OCI-LY1 (cell line): ENCODE measurements around the gene CROCC.

Experiments used
- H2AFZ ChIP-seq: fragments of 200-600 bp; sonication (generic), shearing (Covaris generic); 2 replicates; pipeline ENCODE4 v1.6.0; 2014; ENCODE audit warnings: antibody characterized with exemption, mild to moderate bottlenecking, low read length
- H3F3A ChIP-seq: fragments of 200-600 bp; sonication (generic), shearing (Covaris generic); 2 replicates; pipeline ENCODE4 v1.6.0; 2014; ENCODE audit warnings: mild to moderate bottlenecking, antibody characterized with exemption, low read length, moderate library complexity; ENCODE audit not compliant: insufficient read depth
- H3K27ac ChIP-seq: fragments of 200-600 bp; sonication (generic); 2 replicates; pipeline ENCODE4 v1.5.1; 2014; ENCODE audit warnings: low read length, mixed run types, mild to moderate bottlenecking, low read depth; ENCODE audit not compliant: poor library complexity, severe bottlenecking
- H3K27me3 ChIP-seq: fragments of 200-600 bp; sonication (generic); 2 replicates; pipeline ENCODE4 v1.6.0; 2014; ENCODE audit warnings: antibody characterized with exemption, mild to moderate bottlenecking, low read length, moderate library complexity; ENCODE audit not compliant: insufficient read depth
- H3K36me3 ChIP-seq: fragments of 200-600 bp; sonication (generic); 2 replicates; pipeline ENCODE4 v1.6.1; 2014; ENCODE audit warnings: mild to moderate bottlenecking, antibody characterized with exemption, low read length, moderate library complexity, mixed read lengths; ENCODE audit not compliant: insufficient read depth
- H3K4me1 ChIP-seq: fragments of 200-600 bp; sonication (generic); 2 replicates; pipeline ENCODE4 v1.5.1; 2014; ENCODE audit warnings: mild to moderate bottlenecking, low read length, moderate library complexity; ENCODE audit not compliant: insufficient read depth, severe bottlenecking
- H3K4me2 ChIP-seq: fragments of 200-600 bp; sonication (generic), shearing (Covaris generic); 2 replicates; pipeline ENCODE4 v1.6.1; 2014; ENCODE audit warnings: low read length
- H3K4me3 ChIP-seq: fragments of 200-600 bp; sonication (generic); 2 replicates; pipeline ENCODE4 v1.5.1; 2014; ENCODE audit warnings: low read length, low read depth, mild to moderate bottlenecking, mixed read lengths; ENCODE audit not compliant: poor library complexity, severe bottlenecking
- H3K79me2 ChIP-seq: fragments of 200-600 bp; shearing (Covaris generic); 2 replicates; pipeline ENCODE4 v1.6.1; 2016; ENCODE audit warnings: mixed run types, low read length, mixed read lengths; ENCODE audit not compliant: insufficient read depth
- H3K9ac ChIP-seq: fragments of 200-600 bp; sonication (generic), shearing (Covaris generic); 2 replicates; pipeline ENCODE4 v1.6.1; 2014; ENCODE audit warnings: mild to moderate bottlenecking, low read length, mixed read lengths
- H3K9me2 ChIP-seq: fragments of 200-600 bp; sonication (generic), shearing (Covaris generic); 2 replicates; pipeline ENCODE4 v1.6.1; 2014; ENCODE audit warnings: low read depth, mild to moderate bottlenecking, low read length, mixed read lengths
- H3K9me3 ChIP-seq: fragments of 200-600 bp; shearing (Covaris generic); 2 replicates; pipeline ENCODE4 v1.6.1; 2014; ENCODE audit warnings: low read length, mixed read lengths
- H4K20me1 ChIP-seq: fragments of 200-600 bp; sonication (generic), shearing (Covaris generic); 2 replicates; pipeline ENCODE4 v1.6.0; 2016; ENCODE audit warnings: mild to moderate bottlenecking, low read length; ENCODE audit not compliant: insufficient read depth
- EZH2 ChIP-seq: fragments of 200-600 bp; sonication (generic), shearing (Covaris generic); IDR thresholded peaks from 2 replicates; pipeline ENCODE4 v1.8.0; 2017; ENCODE audit warnings: borderline replicate concordance, mixed run types, mild to moderate bottlenecking, antibody characterized with exemption, low read length, moderate library complexity, mixed read lengths
- TF ChIP-seq, protein P1 (sequence below): fragments of 200-600 bp; sonication (generic), shearing (Covaris generic); IDR thresholded peaks from 2 replicates; pipeline ENCODE4 v1.5.1; 2017; ENCODE audit warnings: mild to moderate bottlenecking, antibody characterized with exemption, low read length, moderate library complexity, mixed read lengths

The CROCC gene

DNA sequence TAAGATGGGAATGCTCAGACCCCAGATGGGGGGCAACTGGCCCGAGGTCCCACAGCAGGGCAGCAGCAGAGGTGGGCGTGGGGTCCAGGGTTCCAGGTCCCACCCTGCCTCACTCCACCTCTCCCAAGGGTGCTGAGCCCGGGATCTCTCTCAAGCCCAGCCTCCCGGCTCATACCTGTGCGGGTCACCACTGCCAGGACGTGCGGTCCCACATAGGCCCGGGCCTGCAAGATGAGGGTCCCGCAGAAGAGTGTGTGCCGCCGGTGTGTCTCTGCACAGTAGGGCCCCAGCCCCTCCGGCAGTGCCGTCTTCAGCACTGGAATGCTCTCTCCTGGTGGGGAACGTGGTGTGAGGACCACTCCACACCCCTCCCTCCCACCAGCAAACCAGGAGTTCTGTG is 75.1 kb downstream of the CROCC start:
- Histone ChIP-seq H4K20me1 (no peaks in the 10 kb centered on the region), H2AFZ (no peak overlapping the region), H3K9me2 (no peaks in the 10 kb centered on the region), H3K79me2 (no peaks in the 10 kb centered on the region), H3K9ac (no peak overlapping the region), H3K4me1 (no peaks in the 10 kb centered on the region), H3K36me3 (peaks cover 5% of the 10 kb centered on the region; the same call in 1 of the 2 replicates), H3K9me3 (no peaks in the 10 kb centered on the region), H3K27me3 (no peaks in the 10 kb centered on the region), H3F3A (no peaks in the 10 kb centered on the region), H3K4me2 (no peak overlapping the region), H3K27ac (no peak overlapping the region), H3K4me3 (no peak overlapping the region)
- TF ChIP-seq, protein P1, sequence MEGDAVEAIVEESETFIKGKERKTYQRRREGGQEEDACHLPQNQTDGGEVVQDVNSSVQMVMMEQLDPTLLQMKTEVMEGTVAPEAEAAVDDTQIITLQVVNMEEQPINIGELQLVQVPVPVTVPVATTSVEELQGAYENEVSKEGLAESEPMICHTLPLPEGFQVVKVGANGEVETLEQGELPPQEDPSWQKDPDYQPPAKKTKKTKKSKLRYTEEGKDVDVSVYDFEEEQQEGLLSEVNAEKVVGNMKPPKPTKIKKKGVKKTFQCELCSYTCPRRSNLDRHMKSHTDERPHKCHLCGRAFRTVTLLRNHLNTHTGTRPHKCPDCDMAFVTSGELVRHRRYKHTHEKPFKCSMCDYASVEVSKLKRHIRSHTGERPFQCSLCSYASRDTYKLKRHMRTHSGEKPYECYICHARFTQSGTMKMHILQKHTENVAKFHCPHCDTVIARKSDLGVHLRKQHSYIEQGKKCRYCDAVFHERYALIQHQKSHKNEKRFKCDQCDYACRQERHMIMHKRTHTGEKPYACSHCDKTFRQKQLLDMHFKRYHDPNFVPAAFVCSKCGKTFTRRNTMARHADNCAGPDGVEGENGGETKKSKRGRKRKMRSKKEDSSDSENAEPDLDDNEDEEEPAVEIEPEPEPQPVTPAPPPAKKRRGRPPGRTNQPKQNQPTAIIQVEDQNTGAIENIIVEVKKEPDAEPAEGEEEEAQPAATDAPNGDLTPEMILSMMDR, result no peak
- no peak for TF ChIP-seq EZH2

DNA sequence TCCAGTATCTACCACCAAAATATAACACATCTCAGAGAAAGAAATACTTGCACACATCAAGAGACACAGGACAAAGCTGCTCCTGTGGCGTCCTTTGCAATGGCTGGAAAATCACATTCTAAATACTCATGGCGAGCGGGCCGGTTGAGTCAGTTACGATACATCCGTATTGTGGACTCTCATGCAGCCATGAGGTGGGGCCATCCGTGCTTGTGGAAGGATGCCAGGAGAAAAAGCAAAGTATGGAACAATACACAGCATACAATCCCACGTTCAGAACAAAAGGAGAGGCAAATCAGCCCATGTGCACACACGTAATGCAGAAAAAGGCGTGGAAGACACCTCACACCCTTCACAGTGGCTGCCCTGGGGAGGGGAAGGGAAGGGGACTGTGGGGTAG is 76.9 kb downstream of the CROCC start:
- Histone ChIP-seq H3K9me3 (no peaks in the 10 kb centered on the region), H3K4me2 (no peak overlapping the region), H3K4me1 (no peaks in the 10 kb centered on the region), H3K9ac (no peak overlapping the region), H4K20me1 (no peaks in the 10 kb centered on the region), H3K27ac (no peak overlapping the region), H3K4me3 (no peak overlapping the region), H3K36me3 (peaks cover 5% of the 10 kb centered on the region; the same call in 1 of the 2 replicates), H3F3A (no peaks in the 10 kb centered on the region), H3K9me2 (no peaks in the 10 kb centered on the region), H3K79me2 (no peaks in the 10 kb centered on the region), H2AFZ (no peak overlapping the region), H3K27me3 (no peaks in the 10 kb centered on the region)
- TF ChIP-seq, protein P1, result no peak
- TF ChIP-seq EZH2, result no peak

DNA sequence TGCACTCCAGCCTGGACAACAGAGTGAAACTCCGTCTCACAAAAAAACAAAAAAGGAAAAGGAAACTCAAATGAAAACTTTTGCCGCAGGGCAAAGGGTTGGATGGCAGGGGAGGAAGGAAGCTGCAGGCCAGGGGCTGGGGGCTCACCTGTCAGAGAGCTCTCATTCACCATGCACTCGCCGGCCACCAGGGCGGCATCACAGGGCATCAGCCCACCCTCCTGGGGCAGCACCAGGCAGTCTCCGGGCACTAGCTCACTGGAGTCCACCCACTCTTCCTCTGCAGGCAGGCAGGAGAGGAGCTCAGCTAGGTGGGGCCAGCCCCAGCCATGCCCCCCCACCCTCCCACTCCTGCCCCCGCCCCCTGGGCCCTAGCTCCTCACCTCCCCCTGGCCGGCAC is 78.1 kb downstream of the CROCC start:
- no peak overlapping the region for H3K27ac ChIP-seq
- H3K36me3 ChIP-seq, result peaks cover 9% of the 10 kb centered on the region; the same call in 1 of the 2 replicates
- TF ChIP-seq EZH2, result no peak
- TF ChIP-seq, protein P1, result no peak
- no peak overlapping the region for H3K4me3 ChIP-seq
- no peak overlapping the region for H3K4me2 ChIP-seq
- H3K27me3 ChIP-seq, result no peaks in the 10 kb centered on the region
- H2AFZ ChIP-seq, result no peak overlapping the region
- no peak overlapping the region for H3K9ac ChIP-seq
- H3K9me2 ChIP-seq, result no peaks in the 10 kb centered on the region
- H3F3A ChIP-seq, result no peaks in the 10 kb centered on the region
- no peaks in the 10 kb centered on the region for H3K79me2 ChIP-seq
- no peaks in the 10 kb centered on the region for H3K9me3 ChIP-seq
- no peaks in the 10 kb centered on the region for H3K4me1 ChIP-seq
- H4K20me1 ChIP-seq, result no peaks in the 10 kb centered on the region
